GM12865 (cell line): ENCODE results near the gene ZNF680.
"Not testable (repeated sequence)": the region's sequence is repeated elsewhere in the genome, so short reads cannot be mapped to it uniquely, and the experiment has no call there.

Experiments used
- DNase-seq: peaks from one replicate; pipeline ENCODE4 v3.0.0; 2010; ENCODE audit warnings: low read depth
- H3K4me3 ChIP-seq: 2 replicates; pipeline ENCODE4 v1.5.1; 2011; ENCODE audit warnings: mild to moderate bottlenecking, low read depth, low read length, control low read depth
- TF ChIP-seq, protein P1 (sequence below): IDR thresholded peaks from 2 replicates; pipeline ENCODE4 v1.5.1; 2011; ENCODE audit warnings: low read length, control low read depth, low read depth, inconsistent platforms; ENCODE audit not compliant: insufficient read depth; ENCODE audit errors: missing control alignments

Gene ZNF680

GRCh38 chr7:64555046-64555445, 7.8 kb downstream of the ZNF680 start:
- TF ChIP-seq, protein P1, sequence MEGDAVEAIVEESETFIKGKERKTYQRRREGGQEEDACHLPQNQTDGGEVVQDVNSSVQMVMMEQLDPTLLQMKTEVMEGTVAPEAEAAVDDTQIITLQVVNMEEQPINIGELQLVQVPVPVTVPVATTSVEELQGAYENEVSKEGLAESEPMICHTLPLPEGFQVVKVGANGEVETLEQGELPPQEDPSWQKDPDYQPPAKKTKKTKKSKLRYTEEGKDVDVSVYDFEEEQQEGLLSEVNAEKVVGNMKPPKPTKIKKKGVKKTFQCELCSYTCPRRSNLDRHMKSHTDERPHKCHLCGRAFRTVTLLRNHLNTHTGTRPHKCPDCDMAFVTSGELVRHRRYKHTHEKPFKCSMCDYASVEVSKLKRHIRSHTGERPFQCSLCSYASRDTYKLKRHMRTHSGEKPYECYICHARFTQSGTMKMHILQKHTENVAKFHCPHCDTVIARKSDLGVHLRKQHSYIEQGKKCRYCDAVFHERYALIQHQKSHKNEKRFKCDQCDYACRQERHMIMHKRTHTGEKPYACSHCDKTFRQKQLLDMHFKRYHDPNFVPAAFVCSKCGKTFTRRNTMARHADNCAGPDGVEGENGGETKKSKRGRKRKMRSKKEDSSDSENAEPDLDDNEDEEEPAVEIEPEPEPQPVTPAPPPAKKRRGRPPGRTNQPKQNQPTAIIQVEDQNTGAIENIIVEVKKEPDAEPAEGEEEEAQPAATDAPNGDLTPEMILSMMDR, result no peak
- no peak overlapping the region for H3K4me3 ChIP-seq

DNA sequence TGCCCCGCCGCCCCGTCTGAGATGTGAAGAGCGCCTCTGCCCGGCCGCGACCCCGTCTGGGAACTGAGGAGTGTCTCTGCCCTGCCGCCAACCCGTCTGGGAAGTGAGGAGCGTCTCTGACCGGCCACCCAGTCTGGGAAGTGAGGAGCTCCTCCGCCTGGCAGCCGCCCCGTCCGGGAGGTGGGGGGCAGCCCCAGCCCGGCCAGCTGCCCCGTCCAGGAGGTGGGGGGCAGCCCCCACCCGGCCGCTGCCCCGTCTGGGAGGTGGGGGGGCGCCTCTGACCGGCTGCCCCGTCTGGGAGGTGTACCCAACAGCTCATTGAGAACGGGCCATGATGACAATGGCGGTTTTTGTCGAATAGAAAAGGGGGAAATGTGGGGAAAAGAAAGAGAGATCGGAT, 8.7 kb downstream of the ZNF680 start:
- H3K4me3 ChIP-seq, result not testable (repeated sequence)

More at GRCh38 chr7:64555046-64555445, 7.8 kb downstream of the ZNF680 start:
- no peak for DNase-seq

DNA sequence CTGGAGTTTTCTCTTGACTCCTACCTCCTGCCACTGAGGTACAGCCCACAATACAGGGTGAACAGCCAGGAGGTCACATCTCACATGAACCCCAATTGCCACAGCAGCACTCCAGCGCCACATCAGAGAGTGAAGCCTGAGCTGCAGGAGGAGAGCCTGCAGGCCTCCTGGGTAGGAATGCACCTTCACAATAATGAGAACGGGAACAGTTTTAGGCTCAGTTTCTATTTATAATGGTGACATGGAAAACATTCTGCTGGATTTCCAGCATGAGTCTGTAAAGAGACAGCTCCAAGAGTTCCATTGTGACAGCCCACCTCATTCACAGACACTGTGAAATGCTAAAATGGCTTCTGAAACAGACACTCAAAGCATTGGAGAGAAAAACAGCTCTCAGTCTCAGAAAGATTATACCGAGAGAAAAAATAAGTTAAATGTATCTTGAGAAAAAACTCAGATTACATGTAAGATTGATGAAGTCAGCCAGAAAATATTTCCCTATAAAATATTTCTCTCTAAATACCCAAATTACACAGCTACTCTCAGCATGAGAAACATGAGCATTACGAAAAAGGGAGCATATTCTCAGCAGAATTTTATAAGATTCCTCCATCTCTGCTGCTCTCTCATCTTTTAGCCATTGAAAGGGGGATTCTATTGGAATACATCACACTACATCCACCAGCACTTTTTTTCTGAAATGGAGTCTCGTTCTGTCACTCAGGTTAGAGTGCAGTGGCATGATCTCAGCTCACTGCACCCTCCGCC, 11.3 kb downstream of the ZNF680 start:
- no peak overlapping the region for H3K4me3 ChIP-seq
- no peak for DNase-seq
- TF ChIP-seq, protein P1, result no peak

More for the DNA sequence above, 8.7 kb downstream of the ZNF680 start:
- DNase-seq, result not testable (repeated sequence)

- no peak overlapping the region for H3K4me3 ChIP-seq
- TF ChIP-seq, protein P1, result no peak
- no peak for DNase-seq
Observed at GRCh38 chr7:64544010-64544409, 18.9 kb downstream of the ZNF680 start.

DNA sequence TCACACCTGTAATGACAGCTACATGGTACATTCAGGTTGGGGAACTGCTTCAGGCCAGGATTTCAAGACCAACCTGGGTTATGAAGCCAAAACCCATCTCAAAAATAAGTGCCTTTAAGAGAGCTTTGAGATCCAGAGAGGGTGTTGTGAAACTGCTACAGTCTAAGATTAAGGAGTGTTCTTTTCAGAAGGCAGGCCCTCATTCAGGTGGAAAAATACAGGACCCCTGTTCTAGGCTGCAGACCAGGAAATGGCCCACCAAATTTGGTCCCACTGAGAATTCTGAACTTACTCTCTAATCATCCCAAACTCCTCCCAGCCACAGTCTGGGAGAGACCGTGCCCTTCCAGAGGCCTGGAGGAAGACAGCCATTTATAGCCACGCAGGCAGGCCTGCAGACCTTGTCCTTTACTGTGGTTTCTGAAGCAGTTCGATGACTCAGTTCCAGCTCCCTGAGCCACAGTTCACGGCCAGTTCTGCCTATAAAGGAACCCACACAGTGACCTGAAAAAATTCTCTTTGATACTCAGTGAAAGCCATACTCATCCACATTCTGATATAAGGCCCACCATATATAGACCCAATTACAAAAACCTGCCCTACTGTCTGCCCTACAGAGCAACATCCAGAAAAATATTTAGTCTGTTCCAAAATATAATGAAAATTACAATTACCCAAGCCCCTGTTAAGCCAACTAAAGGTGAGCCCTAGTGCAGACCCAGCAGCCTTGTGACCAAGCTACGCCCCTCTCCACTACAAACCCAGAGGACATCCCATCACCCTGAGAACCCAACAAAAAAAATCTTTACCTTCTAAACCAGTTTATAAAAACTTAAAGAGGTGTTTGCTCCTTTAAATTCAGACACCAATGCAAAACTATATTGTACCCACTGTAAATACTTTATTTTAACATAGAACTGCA, 21.2 kb downstream of the ZNF680 start:
- DNase-seq, result no peak
- no peak overlapping the region for H3K4me3 ChIP-seq
- TF ChIP-seq, protein P1, result no peak

GRCh38 chr7:64533756-64534155, 29.1 kb downstream of the ZNF680 start:
- DNase-seq, result no peak
- TF ChIP-seq, protein P1, result no peak
- no peak overlapping the region for H3K4me3 ChIP-seq

DNA sequence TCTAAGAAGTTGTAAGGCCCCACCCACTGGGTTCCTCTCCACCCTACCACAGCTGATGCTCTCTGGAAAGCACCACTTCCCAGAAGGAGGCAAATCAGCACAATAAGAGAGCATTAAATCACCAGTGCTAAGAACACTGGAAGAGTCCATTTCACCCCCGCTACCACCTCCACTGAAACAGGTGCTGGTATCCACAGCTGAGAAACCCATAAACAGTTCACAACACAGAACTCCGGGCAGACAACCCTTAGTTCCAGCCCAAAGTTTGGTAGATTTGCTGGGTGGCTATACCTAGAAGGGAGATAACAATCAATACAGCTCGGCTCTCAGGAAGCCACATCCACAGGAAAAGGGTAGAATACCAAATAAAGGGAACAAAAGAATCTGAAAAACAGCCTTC, 34.1 kb downstream of the ZNF680 start:
- TF ChIP-seq, protein P1, result no peak
- no peak for DNase-seq
- H3K4me3 ChIP-seq, result no peak overlapping the region
